HG03354 (cell line): ENCODE data around the gene MTG2.

Source experiments
- ATAC-seq: cut with Tn5 transposase; IDR thresholded peaks from one replicate; pipeline ENCODE4 v1.9.1; 2021; ENCODE audit warnings: mild to moderate bottlenecking; ENCODE audit not compliant: unreplicated experiment, poor library complexity, severe bottlenecking

The MTG2 gene

GRCh38 chr20:62215991-62216635 is 33.3 kb downstream of the MTG2 start:
- no peak for ATAC-seq

- no peak for ATAC-seq
Observed at GRCh38 chr20:62216636-62217566, 34.1 kb downstream of the MTG2 start.

GRCh38 chr20:62217913-62218773 is 35.3 kb downstream of the MTG2 start:
- no peak for ATAC-seq

DNA sequence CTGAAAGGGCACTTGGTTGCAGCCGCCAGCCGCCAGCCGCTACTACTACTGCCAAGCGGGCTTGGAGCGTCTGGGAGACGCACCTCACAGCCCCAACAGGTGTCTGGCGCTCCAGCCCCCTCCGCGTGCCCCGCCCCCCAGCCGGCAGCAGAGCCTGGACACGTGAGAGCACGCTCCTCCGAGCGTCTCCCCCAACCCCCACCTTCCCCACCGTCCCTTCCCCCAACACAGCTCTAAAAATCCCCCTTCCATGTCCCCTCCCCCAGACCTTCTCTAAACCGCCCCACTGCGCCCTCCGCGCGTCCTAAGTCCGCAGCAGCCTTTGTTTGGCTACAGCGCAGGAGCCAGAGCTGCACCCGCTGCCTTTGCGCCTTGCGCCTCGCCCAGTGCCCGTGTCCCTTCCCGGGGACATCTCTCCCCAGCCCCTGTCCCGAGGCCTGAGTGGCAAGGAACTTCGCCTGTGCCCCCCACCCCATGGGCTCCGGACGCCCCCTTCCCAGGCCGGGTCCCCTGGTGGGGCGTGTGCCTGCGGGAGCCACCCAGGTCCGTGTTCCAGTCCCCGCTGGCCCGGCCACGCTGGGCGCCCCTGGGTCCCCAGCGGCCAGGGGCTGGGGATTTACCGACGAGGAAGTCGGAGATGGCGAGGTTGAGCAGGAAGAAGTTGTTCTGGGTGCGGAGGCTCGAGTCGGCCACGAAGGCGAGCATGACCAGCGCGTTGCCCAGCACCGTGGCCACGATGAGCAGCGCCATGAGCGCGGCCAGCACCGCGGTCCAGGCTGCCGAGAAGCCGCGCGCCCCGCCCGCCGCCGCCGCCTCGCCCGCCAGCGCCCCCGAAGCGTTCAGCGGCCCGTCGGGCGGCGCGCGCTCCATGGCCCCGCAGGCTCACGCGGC is 36.5 kb downstream of the MTG2 start:
- no peak for ATAC-seq

GRCh38 chr20:62219992-62220665 is 37.3 kb downstream of the MTG2 start, which contains the start of gene HRH3:
TSS of gene HRH3 (minus strand) at chr20:62220278. CDS start at chr20:62219970, 308 bp downstream.
- ATAC-seq: peak; percentile 56

GRCh38 chr20:62220666-62221568 is 38.1 kb downstream of the MTG2 start:
- no peak for ATAC-seq

DNA sequence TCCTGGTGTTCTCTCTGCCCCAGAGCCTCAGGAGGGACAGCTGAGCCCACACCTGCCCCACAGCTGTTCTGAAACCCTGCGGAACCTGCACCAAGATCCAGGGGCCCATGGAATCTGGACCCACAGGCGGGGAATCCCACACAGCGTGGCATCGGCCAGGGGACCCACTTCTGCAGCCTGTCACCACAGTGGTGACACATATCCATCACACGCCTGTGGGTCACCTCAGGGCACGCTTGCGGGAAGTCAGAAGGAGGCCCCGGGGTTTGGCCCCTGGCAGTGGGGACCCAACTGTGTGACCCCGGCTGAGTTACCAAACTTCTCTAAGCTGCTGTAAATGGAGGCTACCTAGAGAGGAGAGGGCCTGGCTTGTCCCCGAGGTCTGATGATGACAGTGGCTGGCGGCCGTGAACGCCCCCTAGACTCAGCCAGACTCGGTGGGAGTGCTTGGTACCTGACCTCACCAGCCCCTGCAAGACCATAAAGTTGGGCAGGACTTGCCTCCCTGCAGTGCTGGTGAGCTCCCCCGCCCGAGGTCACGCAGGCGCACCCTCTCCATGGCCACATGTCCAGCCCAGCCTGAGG is 39.5 kb downstream of the MTG2 start:
- no peak for ATAC-seq

GRCh38 chr20:62222972-62223371 is 40.1 kb downstream of the MTG2 start:
- ATAC-seq: no peak

GRCh38 chr20:62223571-62223970 is 40.7 kb downstream of the MTG2 start:
- no peak for ATAC-seq

DNA sequence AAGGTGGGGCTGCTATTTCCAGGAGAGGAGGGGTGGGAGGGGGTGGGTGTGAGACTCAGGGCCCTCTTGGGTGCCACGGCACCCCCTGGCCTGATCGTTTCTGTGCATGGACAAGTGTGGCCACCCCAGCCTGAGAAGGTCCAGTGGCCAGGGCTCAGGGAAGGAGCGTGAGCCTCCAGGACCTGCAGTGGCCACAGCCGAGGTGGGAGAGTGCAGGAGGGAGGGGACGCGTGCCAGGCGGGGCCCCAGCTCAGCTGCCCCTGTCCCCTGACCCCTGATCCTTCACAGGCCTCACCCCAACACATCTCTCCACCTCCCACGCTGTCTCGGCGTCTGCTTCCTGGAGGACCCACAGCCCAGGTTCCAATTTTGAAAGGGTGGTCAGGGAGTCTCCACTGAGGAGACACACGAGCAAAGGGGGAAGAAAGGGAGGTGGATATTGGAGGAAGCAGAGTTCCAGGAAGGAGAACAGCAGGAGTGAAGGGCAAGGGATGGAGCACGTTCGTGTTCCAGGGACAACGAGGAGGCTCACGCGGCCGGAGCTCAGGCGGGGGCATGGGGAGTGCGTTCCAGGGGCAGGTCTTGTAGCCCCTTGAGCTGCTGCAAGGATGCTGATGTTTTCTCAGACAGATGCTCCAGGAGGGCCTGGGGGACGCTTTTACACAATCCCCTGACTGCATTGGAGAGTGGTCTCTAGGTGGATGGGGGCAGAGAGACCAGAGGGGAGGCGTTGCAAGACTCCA is 41.5 kb downstream of the MTG2 start:
- no peak for ATAC-seq

GRCh38 chr20:62225026-62225425 is 42.2 kb downstream of the MTG2 start:
- no peak for ATAC-seq

- ATAC-seq: no peak
Observed at GRCh38 chr20:62225820-62226635, 43.2 kb downstream of the MTG2 start.

- no peak for ATAC-seq
Observed at GRCh38 chr20:62226707-62227590, 44.1 kb downstream of the MTG2 start.

DNA sequence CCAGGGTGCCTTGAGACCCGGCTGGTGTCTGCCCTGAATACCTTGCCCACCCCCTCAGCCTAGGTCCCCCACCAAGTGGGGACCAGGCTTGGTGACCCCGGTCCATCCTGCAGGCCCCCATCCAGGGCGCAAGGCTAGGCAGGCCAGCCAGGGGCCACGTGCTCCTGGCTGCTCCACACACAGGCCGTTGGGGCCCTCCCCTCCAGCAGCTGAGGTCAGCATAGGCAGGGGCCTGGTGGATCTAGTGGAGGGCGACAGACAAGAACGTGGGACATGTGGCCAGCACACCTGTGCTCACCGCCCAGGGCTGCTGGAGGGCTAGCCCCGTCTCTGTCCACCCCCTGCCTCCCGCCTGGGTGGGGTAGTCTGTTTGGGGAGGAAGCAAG is 44.8 kb downstream of the MTG2 start:
- no peak for ATAC-seq
